GM23338 (cell line): ENCODE results near the gene RNF150. TPM values are rescaled to one million over a fixed set of nuclear protein-coding genes. Genes with fewer than 3 reads are reported as not detected.

Experiments
- ATAC-seq: fragments of 200-7000 bp; cut with Tn5 transposase; 3 replicates; pipeline ENCODE4 v1.9.1; 2020
- DNase-seq: peaks from one replicate; pipeline ENCODE4 v3.0.0-alpha.2; 2015; ENCODE audit warnings: low spot score
- H2AFZ ChIP-seq: fragments of 200-600 bp; sonication (generic); 2 replicates; pipeline ENCODE4 v1.8.0; 2016; ENCODE audit warnings: antibody characterized with exemption, mild to moderate bottlenecking, moderate library complexity
- H3F3A ChIP-seq: fragments of 200-600 bp; sonication (generic); replicated peaks from 2 replicates; pipeline ENCODE4 v1.8.0; 2017; ENCODE audit warnings: antibody characterized with exemption, mixed run types, low read depth
- H3K27ac ChIP-seq: fragments of 200-600 bp; sonication (generic); 2 replicates; pipeline ENCODE4 v1.6.1; 2016; ENCODE audit warnings: low read depth
- H3K27me3 ChIP-seq: fragments of 200-600 bp; sonication (generic); 2 replicates; pipeline ENCODE4 v1.8.0; 2016; ENCODE audit warnings: mild to moderate bottlenecking, mixed run types, moderate library complexity; ENCODE audit not compliant: insufficient read depth
- H3K36me3 ChIP-seq: fragments of 200-600 bp; sonication (generic); 2 replicates; pipeline ENCODE4 v1.8.0; 2016; ENCODE audit warnings: mild to moderate bottlenecking; ENCODE audit not compliant: insufficient read depth
- H3K4me1 ChIP-seq: fragments of 200-600 bp; sonication (generic); 2 replicates; pipeline ENCODE4 v1.8.0; 2016; ENCODE audit warnings: mild to moderate bottlenecking, moderate library complexity; ENCODE audit not compliant: insufficient read depth
- H3K4me2 ChIP-seq: fragments of 200-600 bp; sonication (generic); 2 replicates; pipeline ENCODE4 v1.7.1; 2017; ENCODE audit warnings: mixed run types
- H3K4me3 ChIP-seq: fragments of 200-600 bp; sonication (generic); 2 replicates; pipeline ENCODE4 v1.6.1; 2016; ENCODE audit warnings: mixed run types
- H3K79me2 ChIP-seq: fragments of 200-600 bp; sonication (generic); replicated peaks from 2 replicates; pipeline ENCODE4 v1.8.0; 2017; ENCODE audit warnings: mild to moderate bottlenecking; ENCODE audit not compliant: insufficient read depth
- H3K9me2 ChIP-seq: fragments of 200-600 bp; sonication (generic); 2 replicates; pipeline ENCODE4 v1.8.0; 2017; ENCODE audit not compliant: insufficient read depth
- H4K20me1 ChIP-seq: fragments of 200-600 bp; sonication (generic); replicated peaks from 2 replicates; pipeline ENCODE4 v1.8.0; 2017; ENCODE audit warnings: mild to moderate bottlenecking; ENCODE audit not compliant: insufficient read depth
- H3K27ac Mint-ChIP-seq: 2 replicates; pipeline ENCODE4 v1.8.0; 2020; ENCODE audit warnings: inconsistent platforms, mild to moderate bottlenecking, moderate library complexity, mixed read lengths
- H3K27me3 Mint-ChIP-seq: 3 replicates; pipeline ENCODE4 v1.8.0; 2022; ENCODE audit warnings: low read depth, mild to moderate bottlenecking, moderate library complexity, mixed read lengths, inconsistent platforms; ENCODE audit not compliant: insufficient read depth, poor library complexity
- H3K36me3 Mint-ChIP-seq: 3 replicates; pipeline ENCODE4 v1.8.0; 2021; ENCODE audit warnings: low read depth, mild to moderate bottlenecking, inconsistent platforms, moderate library complexity, mixed read lengths
- H3K4me1 Mint-ChIP-seq: 3 replicates; pipeline ENCODE4 v1.8.0; 2020; ENCODE audit warnings: mild to moderate bottlenecking, inconsistent platforms, mixed read lengths
- H3K4me3 Mint-ChIP-seq: 3 replicates; pipeline ENCODE4 v1.8.0; 2021; ENCODE audit warnings: moderate library complexity, mild to moderate bottlenecking, inconsistent platforms, mixed read lengths
- H3K9me3 Mint-ChIP-seq: 3 replicates; pipeline ENCODE4 v1.8.0; 2020; ENCODE audit warnings: moderate library complexity, mild to moderate bottlenecking, inconsistent platforms, mixed read lengths
- EZH2 ChIP-seq: fragments of 200-600 bp; sonication (generic); IDR thresholded peaks from one replicate; pipeline ENCODE4 v1.8.0; 2017; ENCODE audit warnings: antibody characterized with exemption, mild to moderate bottlenecking, low read depth; ENCODE audit not compliant: unreplicated experiment
- EZH2phosphoT487 ChIP-seq: fragments of 200-600 bp; sonication (generic); IDR thresholded peaks from one replicate; pipeline ENCODE4 v1.8.1; 2018; ENCODE audit warnings: antibody characterized with exemption; ENCODE audit not compliant: unreplicated experiment
- JUNB ChIP-seq: IDR thresholded peaks from one replicate; pipeline ENCODE4 v1.6.1; 2016; ENCODE audit warnings: antibody characterized with exemption; ENCODE audit not compliant: unreplicated experiment
- NANOG ChIP-seq: IDR thresholded peaks from 2 replicates; pipeline ENCODE4 v1.6.1; 2016; ENCODE audit warnings: antibody characterized with exemption, borderline replicate concordance
- STAT1 ChIP-seq: IDR thresholded peaks from one replicate; pipeline ENCODE4 v1.6.1; 2016; ENCODE audit warnings: antibody characterized with exemption; ENCODE audit not compliant: unreplicated experiment
- ZNF114 ChIP-seq: fragments of 250-450 bp; sonication (Bioruptor Pico); IDR thresholded peaks from 2 replicates; pipeline ENCODE4 v1.5.0; 2020; ENCODE audit warnings: mild to moderate bottlenecking, moderate library complexity
- ZNF331 ChIP-seq: fragments of 250-450 bp; sonication (Bioruptor Pico); IDR thresholded peaks from 2 replicates; pipeline ENCODE4 v1.5.0; 2020; ENCODE audit warnings: low read depth, mild to moderate bottlenecking, moderate library complexity
- polyA plus RNA-seq: library from polyadenylated mRNA; unstranded; fragments of >200 nt; fragmentation: Nextera tagmentation; extraction: Ambion mirVana; gene quantifications from 2 replicates; pipeline ENCODE4 v1.2.1, GENCODE V29; 2016
- total RNA-seq: library from RNA; depleted of rRNA; stranded (reverse); fragments of >200 nt; shearing (Covaris generic); gene quantifications from 2 replicates; pipeline ENCODE4 v1.2.3, GENCODE V29; 2014
- TF ChIP-seq, protein P1 (sequence below): IDR thresholded peaks from 2 replicates; pipeline ENCODE4 v1.6.1; 2016; ENCODE audit warnings: antibody characterized with exemption
- TF ChIP-seq, protein P2 (sequence below): IDR thresholded peaks from one replicate; pipeline ENCODE4 v1.6.1; 2018; ENCODE audit warnings: antibody characterized with exemption; ENCODE audit not compliant: unreplicated experiment

The RNF150 gene
- total and polyA plus RNA-seq, 2 experiments from 2014 or later, result 1.3 to 6.1 TPM

GRCh38 chr4:141011901-141012315 lies 121.4 kb downstream of the RNF150 start:
- H3K9me2 ChIP-seq, result 0 out of 2 replicates have a peak, but pooled peaks cover 3% of the 10 kb centered on the region
- H3K4me1 ChIP-seq, result no peaks in the 10 kb centered on the region
- no peaks in the 10 kb centered on the region for H4K20me1 ChIP-seq
- Mint-ChIP-seq H3K4me1 (no peaks in the 10 kb centered on the region), H3K9me3 (0 out of 3 replicates have a peak, but pooled peaks cover 5% of the 10 kb centered on the region), H3K36me3 (no peaks in the 10 kb centered on the region), H3K27ac (no peak overlapping the region), H3K4me3 (no peak overlapping the region), H3K27me3 (no peaks in the 10 kb centered on the region)
- no peaks in the 10 kb centered on the region for H3F3A ChIP-seq
- H3K4me3 ChIP-seq, result no peak overlapping the region
- H3K27ac ChIP-seq, result no peak overlapping the region
- TF ChIP-seq, protein P1, sequence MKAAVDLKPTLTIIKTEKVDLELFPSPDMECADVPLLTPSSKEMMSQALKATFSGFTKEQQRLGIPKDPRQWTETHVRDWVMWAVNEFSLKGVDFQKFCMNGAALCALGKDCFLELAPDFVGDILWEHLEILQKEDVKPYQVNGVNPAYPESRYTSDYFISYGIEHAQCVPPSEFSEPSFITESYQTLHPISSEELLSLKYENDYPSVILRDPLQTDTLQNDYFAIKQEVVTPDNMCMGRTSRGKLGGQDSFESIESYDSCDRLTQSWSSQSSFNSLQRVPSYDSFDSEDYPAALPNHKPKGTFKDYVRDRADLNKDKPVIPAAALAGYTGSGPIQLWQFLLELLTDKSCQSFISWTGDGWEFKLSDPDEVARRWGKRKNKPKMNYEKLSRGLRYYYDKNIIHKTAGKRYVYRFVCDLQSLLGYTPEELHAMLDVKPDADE, result no peak
- TF ChIP-seq ZNF114, result no peak
- TF ChIP-seq, protein P2, sequence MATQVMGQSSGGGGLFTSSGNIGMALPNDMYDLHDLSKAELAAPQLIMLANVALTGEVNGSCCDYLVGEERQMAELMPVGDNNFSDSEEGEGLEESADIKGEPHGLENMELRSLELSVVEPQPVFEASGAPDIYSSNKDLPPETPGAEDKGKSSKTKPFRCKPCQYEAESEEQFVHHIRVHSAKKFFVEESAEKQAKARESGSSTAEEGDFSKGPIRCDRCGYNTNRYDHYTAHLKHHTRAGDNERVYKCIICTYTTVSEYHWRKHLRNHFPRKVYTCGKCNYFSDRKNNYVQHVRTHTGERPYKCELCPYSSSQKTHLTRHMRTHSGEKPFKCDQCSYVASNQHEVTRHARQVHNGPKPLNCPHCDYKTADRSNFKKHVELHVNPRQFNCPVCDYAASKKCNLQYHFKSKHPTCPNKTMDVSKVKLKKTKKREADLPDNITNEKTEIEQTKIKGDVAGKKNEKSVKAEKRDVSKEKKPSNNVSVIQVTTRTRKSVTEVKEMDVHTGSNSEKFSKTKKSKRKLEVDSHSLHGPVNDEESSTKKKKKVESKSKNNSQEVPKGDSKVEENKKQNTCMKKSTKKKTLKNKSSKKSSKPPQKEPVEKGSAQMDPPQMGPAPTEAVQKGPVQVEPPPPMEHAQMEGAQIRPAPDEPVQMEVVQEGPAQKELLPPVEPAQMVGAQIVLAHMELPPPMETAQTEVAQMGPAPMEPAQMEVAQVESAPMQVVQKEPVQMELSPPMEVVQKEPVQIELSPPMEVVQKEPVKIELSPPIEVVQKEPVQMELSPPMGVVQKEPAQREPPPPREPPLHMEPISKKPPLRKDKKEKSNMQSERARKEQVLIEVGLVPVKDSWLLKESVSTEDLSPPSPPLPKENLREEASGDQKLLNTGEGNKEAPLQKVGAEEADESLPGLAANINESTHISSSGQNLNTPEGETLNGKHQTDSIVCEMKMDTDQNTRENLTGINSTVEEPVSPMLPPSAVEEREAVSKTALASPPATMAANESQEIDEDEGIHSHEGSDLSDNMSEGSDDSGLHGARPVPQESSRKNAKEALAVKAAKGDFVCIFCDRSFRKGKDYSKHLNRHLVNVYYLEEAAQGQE, result no peak
- no peak overlapping the region for H2AFZ ChIP-seq
- H3K36me3 ChIP-seq, result no peaks in the 10 kb centered on the region
- no peaks in the 10 kb centered on the region for H3K79me2 ChIP-seq
- no peak for ATAC-seq
- DNase-seq, result no peak
- no peaks in the 10 kb centered on the region for H3K27me3 ChIP-seq
- H3K4me2 ChIP-seq, result no peak overlapping the region

GRCh38 chr4:141009931-141010330 lies 123.3 kb downstream of the RNF150 start:
- no peak overlapping the region for H3K4me3 Mint-ChIP-seq
- H3K4me1 ChIP-seq, result no peaks in the 10 kb centered on the region
- no peak overlapping the region for H3K27ac Mint-ChIP-seq
- DNase-seq, result no peak
- H3K9me2 ChIP-seq, result 0 out of 2 replicates have a peak, but pooled peaks cover 3% of the 10 kb centered on the region
- H3K4me1 Mint-ChIP-seq, result no peaks in the 10 kb centered on the region
- H3K4me2 ChIP-seq, result no peak overlapping the region
- H4K20me1 ChIP-seq, result no peaks in the 10 kb centered on the region
- no peaks in the 10 kb centered on the region for H3K36me3 Mint-ChIP-seq
- H3K36me3 ChIP-seq, result no peaks in the 10 kb centered on the region
- H3F3A ChIP-seq, result no peaks in the 10 kb centered on the region
- H3K9me3 Mint-ChIP-seq, result 0 out of 3 replicates have a peak, but pooled peaks cover 5% of the 10 kb centered on the region
- no peaks in the 10 kb centered on the region for H3K79me2 ChIP-seq
- no peak overlapping the region for H3K4me3 ChIP-seq
- no peaks in the 10 kb centered on the region for H3K27me3 Mint-ChIP-seq
- H3K27ac ChIP-seq, result no peak overlapping the region
- H2AFZ ChIP-seq, result no peak overlapping the region
- H3K27me3 ChIP-seq, result no peaks in the 10 kb centered on the region
- no peak for TF ChIP-seq EZH2phosphoT487
- TF ChIP-seq EZH2, result no peak
- no peak for TF ChIP-seq ZNF114
- ATAC-seq, result no peak

- no peak overlapping the region for H2AFZ ChIP-seq
- no peak overlapping the region for H3K4me3 ChIP-seq
- 0 out of 3 replicates have a peak, but pooled peaks cover 5% of the 10 kb centered on the region for H3K9me3 Mint-ChIP-seq
- H3K4me1 ChIP-seq, result no peaks in the 10 kb centered on the region
- TF ChIP-seq EZH2 (no peak), JUNB (no peak), NANOG (no peak), STAT1 (no peak), ZNF331 (CRISPR knock-in tag) (no peak)
- no peaks in the 10 kb centered on the region for H3K79me2 ChIP-seq
- no peak overlapping the region for H3K27ac Mint-ChIP-seq
- no peaks in the 10 kb centered on the region for H3K27me3 Mint-ChIP-seq
- H3K9me2 ChIP-seq, result 0 out of 2 replicates have a peak, but pooled peaks cover 3% of the 10 kb centered on the region
- no peaks in the 10 kb centered on the region for H3K36me3 ChIP-seq
- no peaks in the 10 kb centered on the region for H3K27me3 ChIP-seq
- H3K27ac ChIP-seq, result no peak overlapping the region
- no peaks in the 10 kb centered on the region for H3F3A ChIP-seq
- no peak overlapping the region for H3K4me3 Mint-ChIP-seq
- no peaks in the 10 kb centered on the region for H3K4me1 Mint-ChIP-seq
- DNase-seq, result no peak
- H3K36me3 Mint-ChIP-seq, result no peaks in the 10 kb centered on the region
- no peaks in the 10 kb centered on the region for H4K20me1 ChIP-seq
- ATAC-seq, result no peak
- no peak overlapping the region for H3K4me2 ChIP-seq
These were observed 124.1 kb downstream of the RNF150 start for GRCh38 chr4:141009129-141009528.
